ENCODE results near the gene VCAN. TPM values are rescaled to one million over a fixed set of nuclear protein-coding genes. Genes with fewer than 3 reads are reported as not detected.

The VCAN gene
- total and polyA plus RNA-seq, 4 donors, result 0.97 to 15.6 (median 4.8) TPM

GRCh38 chr5:83549076-83549475 lies 77.5 kb downstream of the VCAN start:
- TF ChIP-seq SP1 (IDR thresholded peaks at IDR 0.05) (no peak), HNF4A (conservative IDR thresholded peaks at IDR 0.05) (no peak), EGR1 (IDR thresholded peaks at IDR 0.05; ENCODE audit: low read depth in 2 of 2) (no peak), ATF3 (IDR thresholded peaks at IDR 0.05) (no peak), ZBTB33 (IDR thresholded peaks at IDR 0.05) (no peak), CTCF (IDR thresholded peaks at IDR 0.05; ENCODE audit: low read depth, low read length, missing input control) (no peak), MAX (IDR thresholded peaks at IDR 0.05) (no peak), HNF4G (IDR thresholded peaks at IDR 0.05) (no peak)
- H3K27ac ChIP-seq (ENCODE audit: low read depth in 1 of 2, low read length in 2 of 2), result no peak overlapping the region
- 45% methylated on average over 2 of the region's 2 CpGs for WGBS
- H3K9me3 ChIP-seq (ENCODE audit: control insufficient read depth in 4 of 4, low read length in 3 of 4), result no peaks in the 10 kb centered on the region
- H3K4me1 ChIP-seq (ENCODE audit: control insufficient read depth in 4 of 4, insufficient read depth in 4 of 4, low read length in 3 of 4), result peaks cover 0 to 14% (median 3%) of the 10 kb centered on the region in 4 donors
- no peak for DNase-seq (ENCODE audit: low spot score)
- H3K27me3 ChIP-seq (ENCODE audit: control insufficient read depth in 4 of 4, insufficient read depth in 4 of 4, low read length in 3 of 4), result no peaks in the 10 kb centered on the region
- H3K4me3 ChIP-seq (ENCODE audit: low read depth in 1 of 3, low read length in 3 of 3), result no peak overlapping the region
- no peak overlapping the region for H3K9ac ChIP-seq (ENCODE audit: low read depth in 1 of 2, low read length in 2 of 2)
- H3K36me3 ChIP-seq (ENCODE audit: control insufficient read depth in 4 of 4, insufficient read depth in 3 of 4, low read depth in 1 of 4, low read length in 3 of 4), result no peaks in the 10 kb centered on the region

GRCh38 chr5:83549674-83550073 lies 78.1 kb downstream of the VCAN start:
- Histone ChIP-seq H3K9ac (ENCODE audit: low read depth in 1 of 2, low read length in 2 of 2) (no peak overlapping the region), H3K27ac (ENCODE audit: low read depth in 1 of 2, low read length in 2 of 2) (no peak overlapping the region), H3K27me3 (ENCODE audit: control insufficient read depth in 4 of 4, insufficient read depth in 4 of 4, low read length in 3 of 4) (no peaks in the 10 kb centered on the region), H3K4me1 (ENCODE audit: control insufficient read depth in 4 of 4, insufficient read depth in 4 of 4, low read length in 3 of 4) (peaks cover 0 to 14% (median 3%) of the 10 kb centered on the region in 4 donors), H3K36me3 (ENCODE audit: control insufficient read depth in 4 of 4, insufficient read depth in 3 of 4, low read depth in 1 of 4, low read length in 3 of 4) (no peaks in the 10 kb centered on the region), H3K9me3 (ENCODE audit: control insufficient read depth in 4 of 4, low read length in 3 of 4) (no peaks in the 10 kb centered on the region), H3K4me3 (ENCODE audit: low read depth in 1 of 3, low read length in 3 of 3) (no peak overlapping the region)
- TF ChIP-seq EGR1 (IDR thresholded peaks at IDR 0.05; ENCODE audit: low read depth in 2 of 2) (no peak), REST (IDR thresholded peaks at IDR 0.05) (no peak), MAX (IDR thresholded peaks at IDR 0.05) (no peak), FOXA2 (IDR thresholded peaks at IDR 0.05) (no peak), SP1 (IDR thresholded peaks at IDR 0.05) (no peak), RXRA (IDR thresholded peaks at IDR 0.05) (no peak), CTCF (IDR thresholded peaks at IDR 0.05; ENCODE audit: low read depth, low read length, missing input control) (no peak), ATF3 (IDR thresholded peaks at IDR 0.05) (no peak), ZBTB33 (IDR thresholded peaks at IDR 0.05) (no peak), YY1 (IDR thresholded peaks at IDR 0.05) (no peak), FOXA1 (IDR thresholded peaks at IDR 0.05) (no peak), TAF1 (conservative IDR thresholded peaks at IDR 0.05) (no peak), GABPA (IDR thresholded peaks at IDR 0.05 in 1 of 2, conservative IDR thresholded peaks at IDR 0.05 in 1 of 2) (no peak), HNF4G (IDR thresholded peaks at IDR 0.05) (no peak), JUND (IDR thresholded peaks at IDR 0.05) (no peak), NR2F2 (IDR thresholded peaks at IDR 0.05) (no peak), RAD21 (IDR thresholded peaks at IDR 0.05) (no peak)
- WGBS, result 29% methylated on average over 5 of the region's 5 CpGs
- DNase-seq (ENCODE audit: low spot score), result no peak

All from liver (tissue), 9 donors.